Hepatic stellate cell (primary cell): ENCODE results near the gene NOTCH4.

Experiments
- DNase-seq: peaks from one replicate; pipeline ENCODE4 v3.0.0; 2011; ENCODE audit warnings: low spot score

The NOTCH4 gene

GRCh38 chr6:32163559-32164258 lies 60.2 kb downstream of the NOTCH4 start:
- no peak for DNase-seq

GRCh38 chr6:32158052-32158451 lies 65.8 kb downstream of the NOTCH4 start:
- DNase-seq: no peak

- DNase-seq: no peak
These were observed 67.0 kb downstream of the NOTCH4 start for GRCh38 chr6:32156891-32157290.

GRCh38 chr6:32154514-32155161 lies 69.2 kb downstream of the NOTCH4 start:
- peak; percentile 72 for DNase-seq

- DNase-seq: peak; percentile 91
These were observed 70.0 kb downstream of the NOTCH4 start, which contains the start of gene PPT2 for GRCh38 chr6:32153564-32154513. PPT2 (plus strand) TSS chr6:32154141; CDS start chr6:32154595, 454 bp downstream.

GRCh38 chr6:32152769-32153563 lies 70.9 kb downstream of the NOTCH4 start:
- DNase-seq: peak; percentile 61

- no peak for DNase-seq
These were observed 71.8 kb downstream of the NOTCH4 start, which contains the start of gene PRRT1 for GRCh38 chr6:32151863-32152768. PRRT1 (minus strand) TSS chr6:32151939; CDS start chr6:32151827, 112 bp downstream.

GRCh38 chr6:32151181-32151862 lies 72.5 kb downstream of the NOTCH4 start:
- no peak for DNase-seq

- DNase-seq: no peak
These were observed 73.7 kb downstream of the NOTCH4 start for GRCh38 chr6:32149932-32150870.

GRCh38 chr6:32149092-32149755 lies 74.6 kb downstream of the NOTCH4 start:
- no peak for DNase-seq

- DNase-seq: no peak
These were observed 75.4 kb downstream of the NOTCH4 start for GRCh38 chr6:32148289-32149091.

- DNase-seq: no peak
These were observed 76.3 kb downstream of the NOTCH4 start for GRCh38 chr6:32147401-32148132.

GRCh38 chr6:32146687-32147086 lies 77.2 kb downstream of the NOTCH4 start:
- no peak for DNase-seq

- DNase-seq: no peak
These were observed 77.6 kb downstream of the NOTCH4 start for GRCh38 chr6:32146287-32146686.
